Stomach (tissue), 4 donors: Measurements from ENCODE around the gene MGAT5.

Experiments
- EP300 ChIP-seq: sonication (generic); formaldehyde crosslinking; IDR thresholded peaks from one replicate; pipeline ENCODE4 v1.6.1; 2017; ENCODE audit warnings: antibody characterized with exemption
- TF ChIP-seq, protein P1 (sequence below), 7 experiments: fragments of 450-650 bp in 4 of 7; fragments of 200-600 bp in 3 of 7; sonication (generic) in 3 of 7; IDR thresholded peaks; one replicate each; pipeline ENCODE4 v1.5.1; 2016 to 2019; ENCODE audit warnings: antibody characterized with exemption in 7 of 7, control low read depth in 2 of 7, mild to moderate bottlenecking in 1 of 7

- TF ChIP-seq, protein P1, sequence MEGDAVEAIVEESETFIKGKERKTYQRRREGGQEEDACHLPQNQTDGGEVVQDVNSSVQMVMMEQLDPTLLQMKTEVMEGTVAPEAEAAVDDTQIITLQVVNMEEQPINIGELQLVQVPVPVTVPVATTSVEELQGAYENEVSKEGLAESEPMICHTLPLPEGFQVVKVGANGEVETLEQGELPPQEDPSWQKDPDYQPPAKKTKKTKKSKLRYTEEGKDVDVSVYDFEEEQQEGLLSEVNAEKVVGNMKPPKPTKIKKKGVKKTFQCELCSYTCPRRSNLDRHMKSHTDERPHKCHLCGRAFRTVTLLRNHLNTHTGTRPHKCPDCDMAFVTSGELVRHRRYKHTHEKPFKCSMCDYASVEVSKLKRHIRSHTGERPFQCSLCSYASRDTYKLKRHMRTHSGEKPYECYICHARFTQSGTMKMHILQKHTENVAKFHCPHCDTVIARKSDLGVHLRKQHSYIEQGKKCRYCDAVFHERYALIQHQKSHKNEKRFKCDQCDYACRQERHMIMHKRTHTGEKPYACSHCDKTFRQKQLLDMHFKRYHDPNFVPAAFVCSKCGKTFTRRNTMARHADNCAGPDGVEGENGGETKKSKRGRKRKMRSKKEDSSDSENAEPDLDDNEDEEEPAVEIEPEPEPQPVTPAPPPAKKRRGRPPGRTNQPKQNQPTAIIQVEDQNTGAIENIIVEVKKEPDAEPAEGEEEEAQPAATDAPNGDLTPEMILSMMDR (IDR thresholded peaks at IDR 0.05) = no peak
- TF ChIP-seq EP300 = no peak
Measured at GRCh38 chr2:134288814-134289213, 34.9 kb downstream of the MGAT5 start.
